SK-N-SH (cell line): ENCODE results near the gene FAT1.

Experiments
- CTCF ChIP-seq: fragments of 200-600 bp; sonication (generic); IDR thresholded peaks from 2 replicates; pipeline ENCODE4 v1.6.1; 2017; ENCODE audit warnings: antibody characterized with exemption, mild to moderate bottlenecking, moderate library complexity
- GABPA ChIP-seq: IDR thresholded peaks from 2 replicates; pipeline ENCODE4 v1.4.0; 2012; ENCODE audit warnings: low read depth, mild to moderate bottlenecking
- POLR2AphosphoS5 ChIP-seq: IDR thresholded peaks from 2 replicates; pipeline ENCODE4 v1.6.1; 2012; ENCODE audit warnings: low read depth, low read length
- YY1 ChIP-seq: IDR thresholded peaks from 2 replicates; pipeline ENCODE4 v1.4.0; 2012; ENCODE audit warnings: low read depth, mild to moderate bottlenecking

GRCh38 chr4:186584912-186585311 is 138.7 kb downstream of the FAT1 start:
- no peak for TF ChIP-seq YY1
- no peak for TF ChIP-seq CTCF
- TF ChIP-seq POLR2AphosphoS5 = no peak
- TF ChIP-seq GABPA = no peak
